PC-9 (cell line): Measurements from ENCODE around the gene TRMT5. TPM values are rescaled to one million over a fixed set of nuclear protein-coding genes. Genes with fewer than 3 reads are reported as not detected.

Experiments
- BruUV-seq: library from RNA; stranded (reverse); fragments of 400-500 nt; replicated peaks from 2 replicates; lab custom pipeline; 2021; lab: Mats Ljungman, UMichigan
- CTCF ChIA-PET: fragments of 300-600 bp; sonication (Branson Sonifier 250); formaldehyde crosslinking; loops from one replicate; lab custom pipeline; 2022; ENCODE audit warnings: antibody characterized with exemption; lab: Charles Lee
- POLR2A ChIA-PET: fragments of 300-600 bp; sonication (Branson Sonifier 250); formaldehyde crosslinking; loops from one replicate; lab custom pipeline; 2022; ENCODE audit warnings: antibody characterized with exemption; ENCODE audit not compliant: unreplicated experiment; lab: Charles Lee
- DNase-seq, 2 experiments: peaks; one replicate each; pipeline versions ENCODE4 v3.0.0 to v3.0.0-alpha.2; 2015 to 2022; ENCODE audit warnings: mixed read lengths in 1 of 2
- H2AFZ ChIP-seq: fragments of 200-600 bp; sonication (generic); 2 replicates; pipeline ENCODE4 v1.8.1; 2017; ENCODE audit warnings: antibody characterized with exemption
- H3F3A ChIP-seq: fragments of 200-600 bp; sonication (generic); 2 replicates; pipeline ENCODE4 v1.8.1; 2017; ENCODE audit warnings: antibody characterized with exemption, mild to moderate bottlenecking, low read depth; ENCODE audit not compliant: insufficient read depth
- H3K27ac ChIP-seq: fragments of 200-600 bp; sonication (generic); 2 replicates; pipeline ENCODE4 v1.6.1; 2016; ENCODE audit warnings: mixed run types
- H3K27me3 ChIP-seq: fragments of 200-600 bp; sonication (generic); 2 replicates; pipeline ENCODE4 v1.6.1; 2016; ENCODE audit warnings: low read depth, mixed run types; ENCODE audit not compliant: insufficient read depth
- H3K36me3 ChIP-seq: fragments of 200-600 bp; sonication (generic); 2 replicates; pipeline ENCODE4 v1.6.1; 2016; ENCODE audit warnings: low read depth, mixed run types
- H3K4me1 ChIP-seq: fragments of 200-600 bp; sonication (generic); replicated peaks from 2 replicates; pipeline ENCODE4 v1.6.1; 2016; ENCODE audit warnings: mixed run types; ENCODE audit not compliant: insufficient read depth
- H3K4me2 ChIP-seq: fragments of 200-600 bp; sonication (generic); 2 replicates; pipeline ENCODE4 v1.6.1; 2017; ENCODE audit warnings: mixed run types
- H3K4me3 ChIP-seq: fragments of 200-600 bp; sonication (generic); 2 replicates; pipeline ENCODE4 v1.6.1; 2016; ENCODE audit warnings: mixed run types
- H3K79me2 ChIP-seq: fragments of 200-600 bp; sonication (generic); 2 replicates; pipeline ENCODE4 v1.6.1; 2017; ENCODE audit warnings: low read depth, mixed run types
- H3K9me2 ChIP-seq: fragments of 200-600 bp; sonication (generic); 2 replicates; pipeline ENCODE4 v1.8.1; 2017; ENCODE audit warnings: mild to moderate bottlenecking; ENCODE audit not compliant: insufficient read depth
- H3K9me3 ChIP-seq: fragments of 200-600 bp; sonication (generic); 2 replicates; pipeline ENCODE4 v1.8.1; 2016; ENCODE audit warnings: low read depth; ENCODE audit not compliant: insufficient read depth
- H4K20me1 ChIP-seq: fragments of 200-600 bp; sonication (generic); 2 replicates; pipeline ENCODE4 v1.8.1; 2017; ENCODE audit not compliant: insufficient read depth
- EZH2 ChIP-seq: fragments of 200-600 bp; sonication (generic); IDR thresholded peaks from 2 replicates; pipeline ENCODE4 v1.8.0; 2017; ENCODE audit warnings: antibody characterized with exemption, low read depth
- intact Hi-C: fragments of 100-400 bp; cut with micrococcal nuclease; formaldehyde crosslinking; loops from one replicate; pipeline ENCODE4 v1.10.0; 2022; ENCODE audit not compliant: unreplicated experiment
- total RNA-seq: library from RNA; stranded (reverse); gene quantifications from 2 replicates; pipeline ENCODE4 v1.2.3, GENCODE V29; 2021
- TF ChIP-seq, protein P1 (sequence below): fragments of 200-600 bp; sonication (generic); conservative IDR thresholded peaks from 2 replicates; pipeline ENCODE4 v1.6.1; 2017; ENCODE audit warnings: mixed run types, antibody characterized with exemption, mild to moderate bottlenecking, moderate library complexity

Gene TRMT5
- total RNA-seq, 1 experiment from 2014 or later: 17.6 TPM

DNA sequence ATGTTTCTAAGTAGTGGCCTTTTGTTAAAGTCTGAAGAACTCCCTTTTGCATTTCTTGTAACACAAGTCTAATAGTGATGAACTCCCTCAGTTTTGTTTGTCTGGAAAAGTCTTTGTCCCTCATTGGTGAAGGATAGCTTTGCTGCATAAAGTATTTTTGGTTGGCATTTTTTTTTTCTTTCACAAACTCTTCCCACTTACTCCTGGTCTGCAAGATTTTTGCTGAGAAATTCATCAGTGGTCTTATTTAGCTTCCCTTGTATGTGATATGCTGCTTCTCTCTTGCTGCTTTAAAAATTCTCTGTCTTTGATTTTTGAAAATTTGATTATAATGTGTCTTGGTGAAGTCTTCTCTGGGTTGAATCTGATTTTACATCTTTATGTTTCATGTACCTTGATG lies 22.7 kb downstream of the TRMT5 start:
- Histone ChIP-seq H3K9me2 (no peaks in the 10 kb centered on the region), H3K9me3 (peaks cover 22% of the 10 kb centered on the region), H3K4me2 (no peak overlapping the region), H4K20me1 (no peaks in the 10 kb centered on the region), H3K36me3 (no peaks in the 10 kb centered on the region), H2AFZ (no peak overlapping the region), H3K79me2 (0 out of 2 replicates have a peak, but pooled peaks cover 7% of the 10 kb centered on the region), H3K27me3 (no peaks in the 10 kb centered on the region), H3K27ac (no peak overlapping the region), H3K4me3 (no peak overlapping the region), H3K4me1 (no peaks in the 10 kb centered on the region), H3F3A (no peaks in the 10 kb centered on the region; the same call in 1 of the 2 replicates)
- intact Hi-C loops: no loop called here
- CTCF ChIA-PET: no interaction called here
- BruUV-seq: no TSS peak
- TF ChIP-seq EZH2: no peak
- TF ChIP-seq, protein P1, sequence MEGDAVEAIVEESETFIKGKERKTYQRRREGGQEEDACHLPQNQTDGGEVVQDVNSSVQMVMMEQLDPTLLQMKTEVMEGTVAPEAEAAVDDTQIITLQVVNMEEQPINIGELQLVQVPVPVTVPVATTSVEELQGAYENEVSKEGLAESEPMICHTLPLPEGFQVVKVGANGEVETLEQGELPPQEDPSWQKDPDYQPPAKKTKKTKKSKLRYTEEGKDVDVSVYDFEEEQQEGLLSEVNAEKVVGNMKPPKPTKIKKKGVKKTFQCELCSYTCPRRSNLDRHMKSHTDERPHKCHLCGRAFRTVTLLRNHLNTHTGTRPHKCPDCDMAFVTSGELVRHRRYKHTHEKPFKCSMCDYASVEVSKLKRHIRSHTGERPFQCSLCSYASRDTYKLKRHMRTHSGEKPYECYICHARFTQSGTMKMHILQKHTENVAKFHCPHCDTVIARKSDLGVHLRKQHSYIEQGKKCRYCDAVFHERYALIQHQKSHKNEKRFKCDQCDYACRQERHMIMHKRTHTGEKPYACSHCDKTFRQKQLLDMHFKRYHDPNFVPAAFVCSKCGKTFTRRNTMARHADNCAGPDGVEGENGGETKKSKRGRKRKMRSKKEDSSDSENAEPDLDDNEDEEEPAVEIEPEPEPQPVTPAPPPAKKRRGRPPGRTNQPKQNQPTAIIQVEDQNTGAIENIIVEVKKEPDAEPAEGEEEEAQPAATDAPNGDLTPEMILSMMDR: no peak
- no peak for DNase-seq
- POLR2A ChIA-PET: no interaction called here

DNA sequence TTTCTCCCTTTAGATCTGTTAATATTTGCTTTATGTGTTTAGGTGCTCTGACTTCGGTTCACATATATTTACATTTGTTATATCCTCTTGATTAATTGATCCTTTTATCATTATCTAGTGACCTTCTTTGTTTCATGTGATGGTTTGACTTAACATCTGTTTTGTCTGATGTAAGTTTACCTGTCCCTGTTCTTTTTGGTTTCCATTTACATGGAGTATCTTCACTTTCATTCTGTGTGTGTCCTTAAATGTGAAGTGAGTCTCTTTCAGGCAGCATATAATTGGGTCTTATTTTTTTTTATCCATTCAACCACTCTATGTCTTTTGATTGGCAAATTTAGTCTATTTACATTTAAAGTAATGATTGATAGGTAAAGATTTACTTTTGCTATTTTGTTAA lies 24.2 kb downstream of the TRMT5 start:
- Histone ChIP-seq H3K27me3 (no peaks in the 10 kb centered on the region), H4K20me1 (no peaks in the 10 kb centered on the region), H3K4me3 (no peak overlapping the region), H3K79me2 (0 out of 2 replicates have a peak, but pooled peaks cover 7% of the 10 kb centered on the region), H2AFZ (no peak overlapping the region), H3K4me1 (no peaks in the 10 kb centered on the region), H3K4me2 (no peak overlapping the region), H3F3A (no peaks in the 10 kb centered on the region; the same call in 1 of the 2 replicates), H3K9me2 (no peaks in the 10 kb centered on the region), H3K36me3 (no peaks in the 10 kb centered on the region), H3K9me3 (peaks cover 22% of the 10 kb centered on the region), H3K27ac (no peak overlapping the region)
- TF ChIP-seq, protein P1: no peak
- TF ChIP-seq EZH2: no peak
- no peak for DNase-seq
- CTCF ChIA-PET: no interaction called here
- intact Hi-C loops: no loop called here
- BruUV-seq: no TSS peak
- POLR2A ChIA-PET: no interaction called here

DNA sequence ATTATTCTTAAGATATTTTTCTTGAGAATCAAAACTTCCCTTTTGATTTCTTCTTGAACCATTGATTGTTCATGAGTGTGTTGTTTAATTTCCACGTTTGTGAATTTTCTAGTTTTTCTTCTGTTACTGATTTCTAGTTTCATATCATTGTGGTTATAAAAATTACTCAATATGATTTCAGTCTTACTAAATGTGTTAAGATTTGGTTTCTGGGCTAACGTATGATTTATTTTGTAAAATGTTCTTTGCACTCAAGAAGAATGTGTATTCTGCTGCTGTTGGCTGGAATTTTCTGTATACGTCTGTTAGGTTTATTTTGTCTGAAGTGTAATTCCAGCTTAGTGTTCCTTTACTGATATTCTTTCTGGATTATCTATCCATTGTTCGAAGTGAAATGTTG lies 24.7 kb downstream of the TRMT5 start:
- H3K4me3 ChIP-seq: no peak overlapping the region
- 0 out of 2 replicates have a peak, but pooled peaks cover 7% of the 10 kb centered on the region for H3K79me2 ChIP-seq
- peaks cover 22% of the 10 kb centered on the region for H3K9me3 ChIP-seq
- H3K4me2 ChIP-seq: no peak overlapping the region
- no peaks in the 10 kb centered on the region for H4K20me1 ChIP-seq
- intact Hi-C loops: no loop called here
- CTCF ChIA-PET: no interaction called here
- H3F3A ChIP-seq: no peaks in the 10 kb centered on the region; the same call in 1 of the 2 replicates
- no peaks in the 10 kb centered on the region for H3K9me2 ChIP-seq
- POLR2A ChIA-PET: no interaction called here
- no peak for TF ChIP-seq EZH2
- TF ChIP-seq, protein P1: no peak
- no peak for DNase-seq
- no peaks in the 10 kb centered on the region for H3K4me1 ChIP-seq
- H3K27me3 ChIP-seq: no peaks in the 10 kb centered on the region
- no TSS peak for BruUV-seq
- no peak overlapping the region for H2AFZ ChIP-seq
- H3K36me3 ChIP-seq: no peaks in the 10 kb centered on the region
- no peak overlapping the region for H3K27ac ChIP-seq
